ENCODE results near the gene PDE8A.

PDE8A gene

DNA sequence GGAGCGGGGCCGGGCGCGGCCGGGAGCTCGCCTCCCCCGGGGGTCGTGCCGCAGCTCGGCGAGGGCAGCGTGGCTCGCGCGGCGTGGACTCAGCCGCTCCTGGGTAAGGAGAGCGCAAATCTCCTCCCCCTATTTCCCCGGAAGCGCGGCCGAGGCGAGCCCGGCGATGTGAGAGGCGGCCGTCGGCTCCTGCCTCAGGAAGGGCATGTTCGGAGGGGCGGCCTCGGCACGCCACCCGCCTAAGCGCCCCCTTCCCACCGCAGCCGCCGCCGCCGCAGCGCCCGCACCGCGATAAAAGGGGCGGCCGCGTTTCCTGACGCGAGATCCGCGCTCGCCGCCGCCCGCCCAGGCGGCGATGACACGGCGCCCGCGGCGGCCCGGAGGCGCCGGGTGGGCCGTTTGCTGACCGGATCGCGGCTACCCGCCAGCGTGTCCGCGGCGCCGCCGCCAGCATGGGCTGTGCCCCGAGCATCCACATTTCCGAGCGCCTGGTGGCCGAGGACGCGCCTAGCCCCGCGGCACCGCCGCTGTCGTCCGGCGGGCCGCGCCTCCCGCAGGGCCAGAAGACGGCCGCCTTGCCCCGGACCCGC lies at the start of gene PDE8A:
Gene PDE8A, plus strand, starts transcription at position 146 of the 590 bp plus-strand sequence. Its CDS starts 307 bp downstream, at position 453.
- ATAC-seq (peak; percentile 6), DNase-seq (no peak)

DNA sequence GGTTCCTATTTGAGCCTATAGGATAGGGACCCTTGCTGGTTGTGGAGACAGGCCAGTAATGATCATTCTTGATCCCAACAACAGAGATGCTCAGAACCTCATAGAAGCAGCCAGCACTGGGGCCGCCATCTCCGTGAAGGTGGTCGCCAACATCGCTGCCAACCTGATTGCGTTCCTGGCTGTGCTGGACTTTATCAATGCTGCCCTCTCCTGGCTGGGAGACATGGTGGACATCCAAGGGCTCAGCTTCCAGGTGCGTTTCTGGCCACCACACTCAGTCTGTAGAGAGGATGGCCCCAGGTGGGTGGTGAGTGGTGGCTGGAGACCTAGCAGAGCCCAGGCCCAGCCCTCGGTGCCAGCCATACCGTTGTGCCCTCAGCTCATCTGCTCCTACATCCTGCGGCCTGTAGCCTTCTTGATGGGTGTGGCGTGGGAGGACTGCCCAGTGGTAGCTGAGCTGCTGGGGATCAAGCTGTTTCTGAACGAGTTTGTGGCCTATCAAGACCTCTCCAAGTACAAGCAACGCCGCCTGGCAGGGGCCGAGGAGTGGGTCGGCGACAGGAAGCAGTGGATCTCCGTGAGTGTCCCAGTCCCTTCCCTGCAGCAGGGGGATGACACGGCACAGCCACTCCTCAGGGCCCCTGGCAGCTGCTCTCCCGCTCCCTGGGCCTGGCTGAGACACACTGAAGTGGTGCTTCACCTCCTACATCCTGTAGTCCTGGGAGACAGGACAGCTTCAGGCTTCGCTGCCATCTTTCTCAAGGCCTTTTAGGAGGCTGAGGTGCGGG lies 46.5 kb upstream of the PDE8A start:
- ATAC-seq (no peak), DNase-seq (no peak)

- DNase-seq (no peak), ATAC-seq (no peak)
These were observed 44.5 kb upstream of the PDE8A start for GRCh38 chr15:84937144-84937543.

GRCh38 chr15:84938726-84939125 lies 42.9 kb upstream of the PDE8A start:
- ATAC-seq: no peak

DNA sequence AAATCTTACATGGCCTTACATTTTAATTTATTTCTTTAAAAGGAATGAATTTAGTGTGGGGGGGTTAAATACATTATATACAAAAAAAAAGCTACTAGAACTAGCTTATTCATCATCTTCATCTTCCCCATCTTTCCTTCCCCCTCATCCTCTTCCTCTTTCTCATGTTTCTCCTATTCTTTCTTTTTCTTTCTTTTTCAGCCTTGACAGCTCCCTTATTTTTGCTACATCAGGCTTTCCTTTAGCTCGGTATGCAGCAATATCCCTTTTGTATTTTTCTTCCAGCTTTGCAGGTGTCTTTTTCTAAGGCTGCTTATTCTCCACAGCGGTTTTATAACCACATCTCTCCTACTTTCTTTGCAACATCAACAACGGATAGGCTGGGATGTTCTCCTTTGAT lies 41.3 kb upstream of the PDE8A start:
- ATAC-seq: no peak
- DNase-seq: no peak

More at GRCh38 chr15:84938726-84939125, 42.9 kb upstream of the PDE8A start:
- no peak for DNase-seq

GRCh38 chr15:84942456-84942855 lies 39.2 kb upstream of the PDE8A start:
- ATAC-seq (no peak), DNase-seq (no peak)

GRCh38 chr15:84944311-84944710 lies 37.3 kb upstream of the PDE8A start:
- no peak for ATAC-seq
- no peak for DNase-seq

GRCh38 chr15:84944861-84945260 lies 36.8 kb upstream of the PDE8A start:
- DNase-seq: no peak
- ATAC-seq: no peak

DNA sequence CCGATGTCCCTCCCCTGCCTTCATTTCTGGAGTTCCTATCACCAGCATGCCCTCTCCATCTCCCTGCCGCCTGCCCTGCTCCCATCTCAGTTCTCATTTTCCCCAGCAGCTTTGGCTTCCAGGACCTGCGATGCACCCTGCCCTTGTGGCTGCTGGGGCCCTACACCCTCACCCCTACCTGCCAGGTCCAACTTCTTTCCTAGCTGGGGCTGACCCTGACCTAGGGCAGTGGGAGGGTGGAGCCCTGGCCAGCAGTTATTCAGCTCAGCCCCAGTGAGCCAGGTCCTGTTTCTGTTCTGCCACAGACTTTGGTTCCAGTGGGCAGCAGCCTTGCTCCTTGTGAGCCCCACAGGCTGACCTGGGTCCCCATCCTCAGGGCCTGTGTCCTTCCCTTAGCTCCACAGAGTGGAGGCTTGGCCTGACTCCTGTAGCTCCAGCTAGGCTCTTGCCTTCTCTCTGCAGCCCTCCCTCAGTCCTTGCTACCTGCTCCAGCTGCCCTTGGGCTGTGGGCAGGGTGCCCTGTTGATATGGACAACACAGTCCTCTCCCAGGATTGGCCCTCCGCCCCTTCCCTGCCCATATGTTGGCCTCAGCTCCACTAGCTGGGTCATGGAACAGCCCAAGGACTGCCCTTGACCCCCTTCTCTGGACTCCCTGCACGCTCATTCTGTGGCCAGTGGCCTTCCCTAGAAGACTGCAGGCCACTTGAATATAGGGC lies 34.7 kb upstream of the PDE8A start:
- ATAC-seq (no peak), DNase-seq (no peak)

- ATAC-seq: no peak
- no peak for DNase-seq
These were observed 33.5 kb upstream of the PDE8A start for GRCh38 chr15:84947947-84948830.

GRCh38 chr15:84949043-84949442 lies 32.6 kb upstream of the PDE8A start:
- ATAC-seq: no peak

DNA sequence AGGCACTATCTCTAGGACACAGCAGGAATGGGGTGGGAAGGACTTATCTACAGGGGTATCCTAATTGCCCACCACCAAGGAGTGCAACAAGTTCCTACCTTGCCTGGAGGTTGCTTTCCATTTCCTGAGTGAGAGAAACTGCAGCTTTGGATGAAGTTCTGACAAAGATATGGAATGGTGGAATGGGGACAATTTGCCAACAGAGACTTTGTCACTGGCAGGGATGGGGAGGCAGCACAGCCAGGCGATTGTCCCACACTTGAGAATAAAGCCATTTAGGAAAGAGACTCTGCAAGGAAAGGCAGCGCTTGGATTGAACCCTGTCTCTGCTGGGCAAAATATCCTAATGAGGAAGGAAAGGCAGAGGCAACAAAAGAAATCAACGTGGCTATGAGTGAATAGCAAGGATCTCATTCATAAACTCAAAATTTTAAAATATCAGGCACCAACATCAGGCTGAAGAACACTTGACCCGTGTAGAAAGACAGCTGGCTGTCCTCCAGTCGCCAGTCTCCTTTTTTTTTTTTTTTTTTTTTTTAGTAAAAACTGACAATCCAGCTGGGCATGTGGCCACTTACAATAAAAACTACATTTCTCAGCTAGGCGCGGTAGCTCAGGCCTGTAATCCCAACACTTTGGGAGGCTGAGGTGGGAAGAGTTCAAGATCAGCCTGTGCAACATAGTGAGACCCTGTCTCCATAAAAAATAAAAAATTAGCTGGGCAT lies 31.6 kb upstream of the PDE8A start:
- DNase-seq: no peak
- ATAC-seq: no peak

More at GRCh38 chr15:84949043-84949442, 32.6 kb upstream of the PDE8A start:
- no peak for DNase-seq

DNA sequence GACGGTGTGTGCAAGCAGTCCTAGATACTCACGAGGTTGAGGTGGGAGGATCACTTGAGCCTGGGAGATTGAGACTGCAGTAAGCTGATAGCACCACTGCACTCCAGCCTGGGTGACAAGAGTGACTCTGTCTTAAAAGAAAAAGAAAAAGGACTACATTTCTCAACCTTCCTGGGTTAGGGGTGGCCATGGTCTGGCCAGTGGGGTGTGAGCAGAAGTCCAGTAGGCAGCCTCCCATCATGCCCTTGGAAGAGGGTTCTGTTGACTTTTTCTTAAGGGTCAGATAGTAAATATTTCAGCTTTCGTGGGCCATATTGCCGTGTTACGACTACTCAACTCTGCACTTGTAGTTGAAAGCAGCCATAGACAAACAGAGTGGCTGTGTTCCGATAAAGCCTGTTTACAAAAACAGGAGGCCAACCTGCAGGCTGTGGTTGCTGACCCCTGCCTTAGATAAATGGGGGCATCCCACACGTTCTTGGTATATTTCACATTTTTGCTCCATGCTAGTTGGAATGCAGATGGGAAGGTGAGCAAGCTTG lies 31.0 kb upstream of the PDE8A start:
- no peak for ATAC-seq
- DNase-seq: no peak

DNA sequence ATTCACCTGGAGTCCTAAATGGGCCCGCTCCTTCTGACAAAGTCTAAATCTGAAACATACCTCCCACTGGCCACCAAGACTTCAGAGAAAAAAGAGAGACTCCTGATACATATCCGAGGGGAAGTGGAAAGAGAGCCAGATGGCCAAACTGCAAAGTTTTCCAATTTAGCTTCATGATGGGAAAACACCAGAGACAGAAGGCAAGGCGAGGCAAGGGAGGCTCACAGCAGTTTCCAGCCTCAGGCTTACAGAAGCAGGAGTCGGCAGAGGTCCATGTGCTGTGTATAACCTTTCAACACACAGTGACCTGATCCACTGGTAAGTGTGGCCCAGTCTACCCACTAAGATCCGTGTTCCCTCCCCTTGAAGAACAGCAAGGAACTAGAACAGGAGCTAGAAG lies 29.9 kb upstream of the PDE8A start:
- DNase-seq (no peak), ATAC-seq (no peak)

- ATAC-seq (no peak), DNase-seq (no peak)
These were observed 28.5 kb upstream of the PDE8A start for GRCh38 chr15:84953136-84953535.

DNA sequence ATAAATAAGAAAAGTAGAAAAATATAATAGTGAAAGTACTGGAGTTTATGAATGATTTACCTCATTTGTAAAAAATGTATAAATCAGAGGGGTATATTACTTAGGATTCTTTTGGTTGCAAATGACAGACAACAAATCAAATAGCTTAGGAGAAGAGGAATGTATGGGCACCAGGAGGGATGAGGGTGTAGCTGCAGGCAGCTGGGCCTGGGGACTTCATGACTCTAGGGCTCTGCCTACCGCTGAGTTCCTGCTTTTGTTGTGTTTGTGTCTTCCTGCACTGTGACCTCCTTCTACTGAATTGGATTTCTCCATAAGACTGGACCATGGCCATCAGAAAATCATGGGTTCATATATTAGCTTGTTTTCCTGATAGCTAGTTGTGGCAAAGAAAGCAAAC lies 27.9 kb upstream of the PDE8A start:
- ATAC-seq (no peak), DNase-seq (no peak)

GRCh38 chr15:84955089-84955848 lies 26.4 kb upstream of the PDE8A start:
- ATAC-seq: peak; percentile 46
- peak; percentile 36 for DNase-seq

DNA sequence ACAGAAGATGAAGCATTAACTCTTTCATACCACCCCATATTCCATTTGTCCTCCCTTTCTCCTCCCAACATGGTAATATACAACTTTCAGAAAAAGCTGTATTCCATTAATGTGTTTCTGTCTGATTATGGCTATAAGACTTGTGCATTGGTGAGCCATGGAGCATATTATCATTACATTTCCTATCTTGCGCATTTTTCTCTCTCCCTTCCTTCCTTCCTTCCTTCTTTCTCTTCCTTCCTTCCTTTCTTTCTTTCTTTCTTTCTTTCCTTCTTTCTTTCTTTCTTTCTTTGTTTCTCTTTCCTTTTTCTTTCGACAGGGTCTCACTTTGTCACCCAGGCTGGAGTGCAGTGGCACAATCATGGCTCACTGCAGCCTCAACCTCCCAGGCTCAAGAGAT lies 25.5 kb upstream of the PDE8A start:
- ATAC-seq: no peak

GRCh38 chr15:84960391-84961113 lies 21.1 kb upstream of the PDE8A start:
- DNase-seq: no peak
- ATAC-seq: no peak

More for the DNA sequence above, 25.5 kb upstream of the PDE8A start:
- no peak for DNase-seq

DNA sequence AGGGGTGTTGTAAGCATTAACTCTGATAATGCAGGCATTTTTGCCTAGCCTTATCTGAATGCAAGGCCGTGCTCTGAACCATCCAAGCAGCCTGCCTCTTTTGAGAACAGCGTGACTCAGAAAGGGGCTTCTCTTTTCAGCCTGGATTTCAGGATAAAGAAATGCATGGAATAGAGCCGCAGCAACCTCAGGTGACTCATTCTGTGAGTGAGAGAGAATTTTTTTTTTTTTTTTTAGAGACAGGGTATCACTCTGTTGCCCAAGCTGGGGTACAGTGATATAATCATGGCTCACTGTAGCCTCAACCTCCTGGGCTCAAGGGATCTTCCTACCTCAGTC lies 20.6 kb upstream of the PDE8A start:
- ATAC-seq: no peak
- no peak for DNase-seq
